Measurements from ENCODE around the gene CAVIN2.

GRCh38 chr2:191824398-191824797, 22.5 kb downstream of the CAVIN2 start:
- TF ChIP-seq ZNF121 (tag by site-specific recombination; IDR thresholded peaks at IDR 0.05) (no peak), CTCF (tag by site-specific recombination; IDR thresholded peaks at IDR 0.05) (no peak), ZEB2 (tag by site-specific recombination; IDR thresholded peaks at IDR 0.05) (no peak), ZBTB7A (tag by site-specific recombination; IDR thresholded peaks at IDR 0.05; ENCODE audit: low read depth) (no peak)

Measured in HEK293 (cell line).